Putamen (tissue), 1 donor: ENCODE results near the gene SALL1.

Experiments
- DNase-seq: peaks from one replicate; pipeline ENCODE4 v3.0.0-alpha.2; 2016; ENCODE audit warnings: low spot score

Gene SALL1

GRCh38 chr16:51156807-51157200, 5.7 kb upstream of the SALL1 start:
- DNase-seq = no peak

- DNase-seq = no peak
These were observed 5.0 kb upstream of the SALL1 start for GRCh38 chr16:51155820-51156806.

GRCh38 chr16:51155199-51155607, 4.1 kb upstream of the SALL1 start:
- DNase-seq = no peak

- DNase-seq = peak; percentile 40
These were observed 3.5 kb upstream of the SALL1 start for GRCh38 chr16:51154271-51155171.

GRCh38 chr16:51153577-51154031, 2.5 kb upstream of the SALL1 start:
- DNase-seq = no peak

GRCh38 chr16:51152691-51153576, 1.9 kb upstream of the SALL1 start:
- DNase-seq = no peak

GRCh38 chr16:51151961-51152663, 1.0 kb upstream of the SALL1 start:
- DNase-seq = peak; percentile 95

GRCh38 chr16:51151435-51151960, 428 bp upstream of the SALL1 start:
- peak; percentile 89 for DNase-seq

- no peak for DNase-seq
These were observed 744 bp downstream of the SALL1 start for GRCh38 chr16:51150165-51150887.

GRCh38 chr16:51149721-51150164, 1.3 kb downstream of the SALL1 start:
- DNase-seq = no peak

GRCh38 chr16:51149251-51149661, 1.8 kb downstream of the SALL1 start:
- DNase-seq = no peak

GRCh38 chr16:51148678-51149228, 2.3 kb downstream of the SALL1 start:
- no peak for DNase-seq

- no peak for DNase-seq
These were observed 3.0 kb downstream of the SALL1 start for GRCh38 chr16:51147776-51148677.

- peak; percentile 43 for DNase-seq
These were observed 4.7 kb downstream of the SALL1 start for GRCh38 chr16:51146256-51146924.

GRCh38 chr16:51144203-51144602, 6.9 kb downstream of the SALL1 start:
- no peak for DNase-seq

GRCh38 chr16:51143196-51143977, 7.7 kb downstream of the SALL1 start:
- DNase-seq = no peak

- DNase-seq = no peak
These were observed 9.5 kb downstream of the SALL1 start for GRCh38 chr16:51141541-51141940.
